Measurements from ENCODE around the gene CISH. TPM values are rescaled to one million over a fixed set of nuclear protein-coding genes. Genes with fewer than 3 reads are reported as not detected.

The CISH gene
- total and polyA plus RNA-seq, 2 of the 4 experiments (the other 2 are of a cell fraction): 0.90 to 4.0 TPM

- Histone ChIP-seq H3K79me1 (ENCODE audit: low read depth in 1 of 2, low read length in 2 of 2) (peaks cover 19 to 24% of the 10 kb centered on the region in 2 experiments; a peak in 3 of 4 replicates), H3K27me3 (ENCODE audit: control insufficient read depth, insufficient read depth, low read length) (no peaks in the 10 kb centered on the region), H2AK9ac (replicated peaks; ENCODE audit: low read depth, low read length, poor library complexity) (no peak overlapping the region), H3K9ac (ENCODE audit: low read depth, low read length) (no peak overlapping the region), H3K4ac (ENCODE audit: low read depth, low read length) (no peak overlapping the region), H4K5ac (ENCODE audit: low read depth, low read length) (no peak overlapping the region), H2AK5ac (ENCODE audit: low read depth, low read length) (no peak overlapping the region), H3K27ac (ENCODE audit: insufficient read depth, low read length) (no peak overlapping the region), H2BK120ac (ENCODE audit: low read depth, low read length) (no peak overlapping the region), H2AFZ (replicated peaks; ENCODE audit: low read length, poor library complexity) (no peak overlapping the region), H3K23ac (ENCODE audit: low read depth, low read length) (no peak overlapping the region), H2BK5ac (ENCODE audit: low read depth, low read length, poor library complexity, severe bottlenecking) (no peak overlapping the region), H3K56ac (ENCODE audit: extremely low read depth, insufficient read depth, low read length) (no peak overlapping the region), H3K14ac (replicated peaks; ENCODE audit: low read depth, low read length) (no peak overlapping the region), H2BK15ac (ENCODE audit: low read depth, low read length) (no peak overlapping the region), H4K20me1 (ENCODE audit: insufficient read depth, low read length) (no peaks in the 10 kb centered on the region), H4K91ac (ENCODE audit: insufficient read depth, low read depth, low read length) (no peak overlapping the region), H3K4me3 (ENCODE audit: insufficient read depth, low read depth, low read length) (no peak overlapping the region), H4K8ac (ENCODE audit: low read depth in 2 of 2, low read length in 2 of 2) (no peak overlapping the region), H3K4me2 (ENCODE audit: low read depth, low read length) (no peak overlapping the region; the same call in 1 of the 2 replicates), H2BK20ac (ENCODE audit: low read depth, low read length) (no peak overlapping the region), H3K4me1 (ENCODE audit: control insufficient read depth, insufficient read depth, low read length) (peaks cover 10% of the 10 kb centered on the region), H3K18ac (ENCODE audit: low read depth, low read length) (no peak overlapping the region), H3K9me3 (ENCODE audit: control insufficient read depth, insufficient read depth, low read length) (no peaks in the 10 kb centered on the region), H3K36me3 (ENCODE audit: control insufficient read depth, insufficient read depth, low read length) (no peaks in the 10 kb centered on the region; the same call in 1 of the 2 replicates), H3K9me1 (ENCODE audit: insufficient read depth, low read length) (peaks cover 11% of the 10 kb centered on the region)
- TF ChIP-seq BHLHE40 (IDR thresholded peaks at IDR 0.05; ENCODE audit: low read depth, low read length) (no peak), MXI1 (IDR thresholded peaks at IDR 0.05; ENCODE audit: borderline replicate concordance, low read depth, low read length) (no peak), CTCF (conservative IDR thresholded peaks at IDR 0.05; ENCODE audit: low read depth, low read length) (no peak), POLR2A (IDR thresholded peaks at IDR 0.05; ENCODE audit: low read depth, low read length) (no peak)
- dilution Hi-C loops (cut with HindIII; ENCODE audit: low sequenced_read_pairs, unreplicated experiment): no loop called here
- CTCF ChIA-PET: interaction anchor here (0.5 to 3.3 kb wide), 3 partner anchors 41 to 688 kb away, joined by 3 to 20 read pairs (median 6); partner anchors contain the start of gene HEMK1
- in situ Hi-C loops (cut with MboI; ENCODE audit: low sequenced_read_pairs): loop anchor here (5.0 to 25.0 kb wide), 2 partner anchors 41 to 1074 kb away; no protein-coding TSS in a partner anchor
- DNase-seq: no peak
- POLR2A ChIA-PET (ENCODE audit: unreplicated experiment): interaction anchor here (1.8 kb wide), 1 partner anchor 11 kb away, joined by 5 read pairs; no protein-coding TSS in a partner anchor
- no TSS peak for BruUV-seq (replicated peaks)
- ATAC-seq (ENCODE audit: low read depth): no peak
- intact Hi-C loops (cut with micrococcal nuclease): loop anchor here (10.0 kb wide), 1 partner anchor 1052 kb away; no protein-coding TSS in a partner anchor
- WGBS, 2 experiments (ENCODE audit: extremely low coverage in 2 of 2, insufficient read length in 1 of 2): 77% methylated on average over 3 of the region's 6 CpGs; no CpG with 5 or more reads in 1 of the 2 experiments
These were observed 1.6 kb upstream of the CISH start for GRCh38 chr3:50612970-50613846.
